GM19328 (cell line): ENCODE results near the gene UBE2F.
"Not testable (repeated sequence)": the region's sequence is repeated elsewhere in the genome, so short reads cannot be mapped to it uniquely, and the experiment has no call there.

ENCODE experiments used
- ATAC-seq: cut with Tn5 transposase; IDR thresholded peaks from one replicate; pipeline ENCODE4 v1.9.1; 2021; ENCODE audit warnings: mild to moderate bottlenecking, moderate library complexity; ENCODE audit not compliant: unreplicated experiment

The UBE2F gene

DNA sequence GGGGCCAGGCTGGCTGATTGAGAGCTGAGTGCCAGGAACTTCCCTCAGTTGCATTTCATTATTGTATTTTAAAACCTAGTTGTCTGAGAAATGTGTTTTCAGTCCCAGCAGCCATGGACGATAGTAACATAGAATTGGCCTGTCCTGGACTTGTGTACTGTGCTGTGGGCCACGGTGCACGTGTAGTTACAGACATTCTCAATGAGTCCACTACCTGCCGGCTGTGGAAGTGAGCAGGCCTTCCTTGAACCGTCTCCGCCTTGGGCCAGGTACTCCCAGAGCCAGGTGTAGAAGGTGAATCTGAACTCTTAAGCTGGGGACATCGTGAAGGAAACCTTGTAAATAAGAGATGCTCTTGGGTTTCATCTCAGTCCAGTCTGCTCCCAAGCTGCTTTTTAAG lies 47.0 kb downstream of the UBE2F start:
- ATAC-seq = no peak

DNA sequence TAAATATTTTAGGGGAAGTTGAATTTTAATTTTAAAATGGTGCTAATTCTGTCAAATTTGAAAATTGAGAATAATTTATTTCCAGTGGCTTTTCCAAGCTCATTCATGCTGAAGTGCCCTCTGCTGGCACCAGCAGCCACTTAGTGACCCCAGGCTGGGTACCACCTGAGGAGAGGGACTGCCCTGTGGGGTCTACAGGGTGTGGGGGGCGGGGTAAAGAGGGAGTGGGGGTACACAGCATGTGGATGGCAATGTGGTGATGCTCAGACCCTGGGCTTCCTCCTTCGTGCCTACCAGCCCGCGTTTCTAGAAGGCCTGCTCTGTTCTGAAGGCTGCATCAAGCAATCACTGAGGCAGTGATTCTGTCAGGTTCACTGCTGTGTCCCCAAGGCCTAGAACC lies 48.9 kb downstream of the UBE2F start:
- no peak for ATAC-seq

DNA sequence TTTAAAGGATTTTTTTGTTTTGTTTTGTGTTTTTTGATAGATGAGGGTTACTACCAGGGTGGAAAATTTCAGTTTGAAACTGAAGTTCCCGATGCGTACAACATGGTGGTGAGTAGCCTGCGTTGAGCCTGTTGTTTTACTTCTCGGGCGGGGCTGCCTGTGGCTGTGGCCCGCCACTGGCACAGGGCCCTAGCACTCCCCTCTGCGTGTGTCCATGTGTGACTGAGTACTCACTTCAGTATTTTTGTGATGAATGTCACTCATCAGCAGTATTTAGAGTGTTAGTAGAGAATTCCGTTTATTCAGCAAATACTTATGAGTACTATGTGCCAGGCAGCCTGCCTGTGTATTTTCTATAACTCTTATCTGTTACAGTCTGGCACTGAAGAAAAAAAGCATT lies 49.7 kb downstream of the UBE2F start:
- no peak for ATAC-seq

DNA sequence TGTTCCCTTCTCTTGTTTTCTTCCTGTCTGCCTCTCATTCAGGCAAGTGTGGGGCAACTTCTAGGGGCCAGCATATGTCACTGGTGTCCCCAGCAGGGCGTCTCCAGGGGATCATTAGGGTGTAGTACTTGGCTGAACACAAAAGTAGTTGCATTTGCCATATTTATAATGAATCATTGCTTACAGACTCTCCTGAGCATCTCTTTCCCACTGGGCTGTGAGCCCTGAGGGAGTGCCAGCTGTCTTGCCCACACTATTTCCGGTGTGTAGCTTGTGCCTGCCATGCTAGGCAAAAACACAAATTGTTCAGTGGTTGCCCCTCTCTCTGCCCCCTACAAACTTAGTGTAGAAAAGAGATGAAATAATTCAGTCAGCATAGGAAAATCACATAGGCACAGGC lies 53.1 kb downstream of the UBE2F start:
- ATAC-seq = no peak

DNA sequence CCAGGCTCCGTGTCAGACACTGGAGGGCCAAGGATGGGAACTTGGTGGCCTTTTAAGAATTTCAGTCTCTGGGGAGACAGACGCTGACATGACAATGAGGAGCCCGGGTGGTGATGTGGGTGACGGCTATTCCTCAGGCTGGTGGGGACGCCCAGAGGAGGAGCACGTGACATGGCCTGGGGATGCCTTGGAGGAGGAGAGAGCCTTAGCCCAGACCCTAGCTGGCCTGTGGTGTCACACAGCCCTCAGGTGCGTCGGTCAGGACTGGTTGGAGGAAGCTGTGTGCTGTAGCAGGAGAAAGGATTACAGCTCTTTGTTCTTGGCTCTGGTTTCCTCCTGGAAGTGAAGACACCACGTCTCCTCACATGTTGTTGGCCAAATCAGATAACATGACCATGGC lies 54.0 kb downstream of the UBE2F start:
- ATAC-seq = no peak

DNA sequence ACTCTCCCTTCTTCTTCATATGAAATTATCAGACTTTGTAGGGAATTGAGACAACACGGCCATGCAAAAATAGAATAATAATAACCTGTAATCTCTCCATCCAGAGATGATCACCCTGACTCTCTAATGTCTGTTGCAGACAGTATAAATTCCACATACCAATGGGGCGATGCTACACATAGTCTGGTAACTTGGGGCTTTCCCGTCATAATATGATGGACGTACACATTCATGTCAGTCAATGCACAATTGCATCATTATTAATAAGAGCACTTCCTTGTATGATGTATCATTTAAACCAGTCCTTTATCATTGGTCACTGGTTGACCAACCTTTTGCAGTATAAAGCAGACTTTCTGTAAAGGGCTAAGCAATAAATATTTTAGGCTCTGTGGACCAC lies 54.5 kb downstream of the UBE2F start:
- no peak for ATAC-seq

DNA sequence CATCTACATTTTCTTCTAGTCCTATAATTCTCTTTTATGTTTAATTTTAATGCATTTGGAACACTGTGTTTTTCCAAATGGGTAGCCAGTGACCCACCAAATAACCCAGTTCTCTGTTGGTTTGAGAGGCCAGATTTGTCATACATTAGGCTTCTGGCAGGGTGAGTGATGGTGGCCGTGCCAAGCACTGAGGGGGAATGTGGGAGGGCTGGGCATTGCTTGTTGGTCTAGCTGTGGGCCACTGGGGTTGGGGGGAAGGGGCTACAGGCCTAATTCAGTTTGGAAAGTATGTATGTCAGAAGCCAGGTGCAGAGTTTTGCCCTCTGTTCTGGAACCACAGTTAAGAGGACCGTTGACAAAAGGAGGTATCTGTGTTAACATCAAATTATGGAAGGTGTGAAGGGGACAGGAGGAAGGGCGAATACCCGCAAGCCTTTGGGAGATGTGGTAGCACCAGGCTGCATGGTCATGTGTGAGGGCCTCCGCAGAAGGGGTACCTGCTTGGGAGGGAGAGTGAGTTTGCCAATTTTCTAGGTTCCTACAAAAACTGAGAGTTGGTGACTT lies 55.9 kb downstream of the UBE2F start:
- ATAC-seq = no peak

DNA sequence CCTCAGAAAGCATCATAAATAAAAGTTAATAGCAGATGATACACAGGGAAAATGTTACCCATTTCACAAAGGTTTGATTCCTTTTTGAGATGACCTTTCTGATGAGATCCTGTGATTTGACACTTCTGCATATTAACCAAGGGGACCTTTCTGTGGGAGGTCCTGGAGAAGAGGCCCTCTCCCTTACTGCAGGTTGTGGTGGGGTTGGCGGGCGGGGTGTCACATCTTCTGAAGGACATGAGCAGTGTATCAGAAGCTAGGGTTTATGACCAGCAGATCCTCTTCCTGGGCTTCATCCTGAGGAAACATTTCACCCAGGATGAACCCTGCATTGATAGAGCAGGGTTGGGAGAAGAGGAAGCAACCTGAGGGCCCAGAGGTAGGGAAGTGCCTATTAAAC lies 56.8 kb downstream of the UBE2F start:
- ATAC-seq = no peak

DNA sequence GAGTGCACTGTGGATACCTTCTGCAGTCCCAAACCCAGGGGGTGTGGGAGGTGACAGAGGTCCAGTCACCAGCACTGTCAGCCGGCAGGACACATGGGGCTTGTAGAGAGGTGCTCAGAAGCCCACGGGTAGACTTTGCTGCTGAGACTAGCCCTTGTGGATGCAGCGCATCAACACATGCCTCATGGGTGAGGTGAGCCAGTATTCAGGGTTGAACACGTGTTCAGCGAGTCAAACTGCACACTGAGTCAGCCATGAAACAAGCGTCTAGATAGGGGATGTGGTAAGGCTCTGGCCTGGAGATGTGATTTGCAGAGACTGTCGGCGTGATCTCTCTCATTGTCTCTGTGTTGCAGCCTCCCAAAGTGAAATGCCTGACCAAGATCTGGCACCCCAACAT lies 58.2 kb downstream of the UBE2F start:
- no peak for ATAC-seq

DNA sequence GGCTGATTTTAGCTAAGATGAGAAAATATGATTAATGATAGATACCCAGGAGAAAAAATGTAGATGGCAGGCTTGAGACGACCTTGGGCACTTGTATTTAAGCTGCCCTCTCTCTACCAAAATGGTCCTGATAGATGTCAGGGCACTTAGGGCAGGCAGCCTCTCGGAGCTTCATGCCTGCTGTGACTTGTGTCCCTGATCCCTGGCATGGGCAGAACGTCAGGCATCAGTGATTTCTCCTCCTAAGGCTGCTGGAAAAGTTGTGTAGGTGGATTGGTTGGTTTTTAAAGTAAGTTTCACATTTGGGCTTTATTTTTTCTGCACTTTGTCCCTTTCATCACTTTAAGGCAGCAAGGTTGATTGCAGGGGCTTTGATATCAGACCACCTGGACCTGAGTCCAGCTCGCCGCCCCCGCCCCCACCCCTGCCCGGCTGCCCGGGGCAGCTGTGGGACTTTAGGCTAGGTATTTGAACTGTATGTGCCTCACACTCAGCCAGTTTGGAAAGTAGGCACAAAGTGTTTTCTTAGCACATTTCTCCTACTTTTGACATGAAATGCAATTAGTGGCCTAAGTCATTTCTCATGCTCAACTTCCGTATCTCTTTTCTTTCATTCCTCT lies 59.0 kb downstream of the UBE2F start:
- no peak for ATAC-seq

DNA sequence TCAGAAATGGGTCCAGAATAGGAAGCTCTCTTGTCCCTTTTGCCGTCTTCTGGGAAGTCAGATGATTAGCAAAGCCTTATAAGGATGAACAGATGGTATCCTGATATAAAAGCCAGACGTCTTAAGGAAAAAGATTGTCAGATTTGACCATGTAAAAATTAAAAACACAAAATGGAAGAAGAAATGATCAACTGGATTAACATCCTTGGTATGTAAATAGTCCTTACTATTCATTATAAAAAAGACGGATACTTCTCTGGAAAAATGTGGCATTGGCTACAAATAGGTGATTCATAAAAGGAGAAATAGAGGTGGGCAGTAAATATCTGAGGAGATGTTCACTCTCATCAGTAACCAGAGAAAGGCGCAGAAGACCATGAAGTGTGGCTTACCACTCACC lies 60.2 kb downstream of the UBE2F start:
- no peak for ATAC-seq

DNA sequence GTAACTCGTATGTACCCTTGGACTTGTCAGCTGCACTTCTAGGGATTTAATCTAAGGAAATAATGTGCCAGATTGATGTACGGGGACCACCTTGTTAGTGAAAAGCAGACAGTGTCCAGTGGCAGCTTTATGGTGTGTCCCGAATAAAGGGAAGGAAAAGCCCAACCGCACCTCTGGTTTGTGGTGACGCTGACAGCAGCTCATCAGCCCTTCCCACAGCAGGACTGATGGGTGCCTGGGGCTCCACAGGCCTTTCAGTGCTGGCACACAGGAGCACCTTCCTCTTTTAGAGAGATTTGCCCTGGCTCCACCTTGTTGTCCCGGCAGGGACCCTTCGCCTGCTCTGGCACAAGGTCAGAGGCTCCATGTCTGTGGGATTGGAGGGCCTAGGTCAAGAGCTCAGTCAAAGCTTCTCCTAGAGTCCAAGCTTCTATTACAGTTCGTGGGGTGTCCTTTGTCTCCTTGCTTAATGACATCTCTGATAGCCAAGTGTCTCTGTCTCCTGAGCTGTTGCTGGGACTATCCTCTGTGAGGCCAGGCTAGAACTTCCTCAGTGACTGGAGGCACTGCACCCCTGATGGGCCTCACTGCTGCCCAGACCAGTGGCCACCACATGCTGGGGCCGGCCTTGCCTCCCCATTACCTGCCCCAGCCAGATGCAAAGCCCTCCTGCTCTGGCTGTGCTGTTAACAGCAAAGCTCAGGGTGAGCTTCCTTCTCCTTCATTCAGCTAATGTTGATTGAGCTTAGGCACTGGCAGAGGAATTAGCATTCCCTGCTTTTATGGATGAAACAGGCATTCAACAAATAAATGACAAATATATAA lies 61.0 kb downstream of the UBE2F start:
- ATAC-seq = no peak

DNA sequence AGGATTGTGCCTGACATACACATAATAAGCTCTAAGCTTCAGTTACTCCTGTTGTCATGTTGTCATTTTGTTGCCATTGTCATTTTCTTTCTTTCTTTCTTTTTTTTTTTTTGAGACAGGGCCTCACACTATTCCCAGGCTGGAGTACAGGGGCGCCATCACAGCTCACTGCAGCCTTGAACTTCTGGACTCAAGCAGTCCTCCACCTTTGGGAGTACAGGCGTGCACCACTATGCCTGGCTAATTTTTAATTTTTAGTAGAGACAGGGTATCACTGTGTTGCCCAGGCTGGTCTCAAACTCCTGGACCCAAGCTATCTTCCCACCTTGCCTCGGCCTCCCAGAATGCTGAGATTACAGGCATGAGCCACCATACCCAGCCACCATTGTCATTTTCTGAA lies 63.0 kb downstream of the UBE2F start:
- ATAC-seq = no peak

DNA sequence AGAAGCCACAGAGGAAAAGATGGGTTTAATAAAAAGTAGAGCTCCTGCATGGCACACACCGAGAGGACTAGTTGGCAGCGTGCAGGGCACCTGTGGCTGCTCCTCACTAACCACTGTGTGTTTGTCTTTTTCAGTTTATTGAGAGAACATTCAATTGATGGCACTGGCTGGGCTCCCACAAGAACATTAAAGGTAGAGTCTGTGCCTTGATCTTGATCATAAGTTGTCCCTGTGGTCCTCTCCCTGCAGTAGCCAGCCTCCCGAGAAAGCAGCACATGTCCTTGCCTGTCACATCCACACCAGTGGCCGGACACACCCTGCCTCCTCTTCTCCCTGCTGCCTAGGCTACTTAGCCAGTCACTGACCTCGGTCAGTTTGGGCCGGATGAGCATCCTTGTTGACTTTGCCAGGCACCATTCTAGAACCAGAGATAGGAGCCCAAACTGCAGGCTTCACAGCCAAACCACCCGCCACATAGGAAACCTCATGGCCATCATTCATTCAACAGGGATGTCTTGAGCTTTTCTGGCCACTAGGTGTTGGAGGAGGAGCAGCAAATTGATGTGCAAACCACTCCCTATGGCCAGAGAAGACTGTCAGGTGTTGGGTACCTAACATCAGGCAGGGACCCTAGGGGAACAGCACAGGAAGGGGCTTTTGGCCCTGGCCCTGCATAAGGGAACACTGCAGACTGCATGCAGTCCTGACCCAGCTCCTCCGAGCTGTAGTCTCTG lies 63.8 kb downstream of the UBE2F start:
- ATAC-seq = no peak

DNA sequence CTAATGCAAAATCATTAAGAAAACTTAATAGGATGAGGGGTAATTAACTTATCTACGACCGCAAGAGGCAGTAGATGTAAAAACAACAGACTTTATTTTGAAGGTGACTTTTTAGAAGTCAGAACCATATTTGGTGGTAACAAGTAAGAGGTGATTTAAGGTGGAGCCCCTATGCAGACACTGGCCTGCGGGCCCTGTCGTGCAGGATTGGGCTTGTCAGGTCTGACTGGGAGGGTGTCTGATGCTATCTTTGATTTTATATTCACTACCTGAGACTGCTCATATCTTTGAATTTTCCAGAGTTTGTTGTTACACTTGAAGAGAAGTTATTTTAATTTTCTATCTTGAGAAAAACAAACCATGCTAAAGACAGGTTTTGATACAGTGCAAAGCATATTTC lies 64.9 kb downstream of the UBE2F start:
- ATAC-seq = no peak

DNA sequence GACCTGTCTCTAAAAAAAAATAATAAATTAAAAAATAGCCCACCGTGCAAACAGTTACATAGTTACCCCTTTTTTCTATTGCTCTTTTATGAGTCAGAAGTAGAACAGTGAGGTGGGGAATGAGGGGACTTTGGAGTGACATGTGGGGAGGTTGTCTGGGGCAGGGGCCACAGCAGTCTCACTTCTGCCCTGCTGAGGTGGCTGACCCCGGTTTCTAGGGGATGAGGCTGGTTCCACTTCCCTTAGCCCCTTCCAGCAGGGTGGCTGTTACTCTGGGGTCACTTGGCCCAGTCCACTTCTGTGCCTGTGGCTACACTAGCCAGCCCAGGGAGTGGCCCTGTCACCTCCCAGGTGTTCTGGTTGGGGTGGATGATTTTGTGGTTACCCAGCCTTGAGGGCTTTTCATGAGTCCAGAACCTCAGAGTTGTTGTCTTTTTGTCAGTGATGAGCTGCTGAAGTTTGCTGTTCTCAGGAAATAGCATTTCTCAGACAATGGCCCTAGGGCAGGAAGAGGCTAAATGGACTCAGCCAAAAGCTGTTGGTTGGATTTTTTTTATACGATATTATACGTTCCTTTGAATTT lies 66.0 kb downstream of the UBE2F start:
- no peak for ATAC-seq

DNA sequence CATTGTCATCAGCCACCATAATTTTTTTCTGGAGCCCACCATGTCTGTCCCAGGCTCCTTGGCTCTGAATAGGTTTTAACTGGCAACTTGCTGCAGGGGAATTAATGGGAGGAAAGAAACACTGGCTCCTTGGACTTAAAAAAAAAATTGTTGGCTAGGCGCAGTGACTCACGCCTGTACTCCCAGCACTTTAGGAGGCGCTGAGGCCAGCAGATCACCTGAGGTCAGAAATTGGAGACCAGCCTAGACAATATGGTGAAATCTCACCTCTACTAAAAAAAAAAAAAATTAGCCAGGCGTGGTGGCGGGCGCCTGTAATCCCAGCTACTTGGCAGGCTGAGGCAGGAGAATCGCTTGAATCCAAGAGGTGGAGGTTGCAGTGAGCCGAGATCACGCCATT lies 67.2 kb downstream of the UBE2F start:
- ATAC-seq = not testable (repeated sequence)

DNA sequence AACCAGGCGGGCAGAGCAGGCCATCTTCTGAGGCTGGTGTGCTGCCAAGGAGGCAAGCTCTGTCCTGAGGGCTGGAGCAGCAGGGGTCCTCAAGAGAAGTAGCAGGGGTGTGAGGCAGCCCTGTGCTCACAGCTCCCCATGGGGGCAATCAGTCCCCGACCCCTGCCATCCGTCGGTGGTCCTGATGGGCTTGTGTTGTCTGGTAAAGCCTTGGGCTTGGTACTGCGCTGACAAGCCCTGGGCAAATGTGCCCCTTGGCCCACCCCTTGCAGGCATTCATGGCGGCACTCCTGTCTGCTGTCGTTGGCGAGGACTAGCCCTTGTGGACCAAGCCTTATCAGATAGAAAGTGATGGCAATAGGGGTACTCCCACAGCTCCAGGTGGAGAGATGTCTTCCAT lies 71.4 kb downstream of the UBE2F start:
- ATAC-seq = no peak

DNA sequence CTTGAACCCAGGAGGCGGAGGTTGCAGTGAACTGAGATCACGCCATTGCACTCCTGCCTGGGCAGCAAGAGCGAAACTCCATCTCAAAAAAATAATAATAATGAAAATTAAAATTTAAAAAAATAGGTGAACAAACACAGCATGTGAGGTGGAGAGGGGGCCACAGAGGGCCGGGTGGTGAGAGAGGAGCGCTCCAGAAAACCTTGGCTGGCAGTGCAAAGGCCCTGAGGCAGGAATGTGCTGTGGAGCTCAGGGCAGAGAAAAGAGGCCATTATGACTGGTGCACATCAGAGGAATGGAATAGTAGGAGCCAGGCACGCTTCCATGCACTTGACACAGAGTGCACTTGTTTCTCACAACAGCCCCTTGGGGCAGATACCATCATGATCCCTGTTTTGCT lies 72.3 kb downstream of the UBE2F start:
- ATAC-seq = no peak

DNA sequence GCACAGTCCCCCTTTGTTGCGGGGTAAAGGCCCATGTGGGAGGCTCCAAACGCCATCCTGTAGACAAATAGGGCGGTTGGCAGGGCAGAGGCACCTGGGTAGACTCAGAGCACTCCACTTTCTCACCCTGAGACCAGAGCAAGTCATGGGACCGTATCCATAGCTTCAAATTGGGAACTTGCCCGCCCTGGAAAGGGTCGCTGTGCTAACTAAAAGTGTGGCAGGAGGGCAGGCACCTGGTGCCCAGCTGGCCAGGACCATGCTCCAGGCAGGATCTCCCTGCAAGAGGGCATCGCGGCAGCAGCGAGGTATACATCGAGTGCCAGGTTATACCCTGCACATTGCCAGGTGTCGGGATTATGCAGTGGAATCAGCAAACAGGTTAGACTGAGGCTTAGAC lies 73.2 kb downstream of the UBE2F start:
- no peak for ATAC-seq

DNA sequence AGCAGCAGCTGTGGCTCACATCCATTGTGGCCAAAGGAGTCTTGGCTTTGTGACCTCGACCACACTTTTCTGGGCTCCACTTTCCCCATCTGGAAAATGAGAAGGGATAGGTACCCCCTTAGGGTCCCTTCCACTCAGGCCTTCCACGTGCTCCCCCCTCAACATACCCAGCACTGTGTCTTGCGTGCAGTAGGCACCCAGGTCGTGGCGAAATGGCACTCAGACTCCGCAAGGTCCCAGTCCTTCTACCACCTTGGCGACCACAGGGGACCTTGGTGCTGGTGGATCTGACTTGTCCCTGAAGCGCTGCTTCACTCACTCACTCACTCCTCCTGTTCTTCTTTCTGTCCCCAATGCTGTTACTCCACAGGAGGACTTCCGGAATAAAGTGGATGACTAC lies 74.1 kb downstream of the UBE2F start:
- ATAC-seq = no peak
